Measurements from ENCODE around the gene ZNF827.

- TF ChIP-seq CTCF (IDR thresholded peaks at IDR 0.05) (no peak), POLR2A (IDR thresholded peaks at IDR 0.05) (no peak), POLR2AphosphoS5 (IDR thresholded peaks at IDR 0.05) (no peak)
Observed at GRCh38 chr4:145927030-145927429, 11.6 kb downstream of the ZNF827 start.
